Fibroblast of lung (primary cell): ENCODE results near the gene TCHP. TPM values are rescaled to one million over a fixed set of nuclear protein-coding genes. Genes with fewer than 3 reads are reported as not detected.

ENCODE experiments used
- DNase-seq, 2 donors: peaks; one replicate each; pipeline versions ENCODE4 v3.0.0 to v3.0.0-alpha.2; 2010; ENCODE audit warnings: low read depth in 2 of 2
- H2AFZ ChIP-seq: 2 replicates; pipeline ENCODE4 v1.5.1; 2012; ENCODE audit warnings: low read length, control low read depth, inconsistent platforms
- H3K27ac ChIP-seq: 2 replicates; pipeline ENCODE4 v1.5.1; 2011; ENCODE audit warnings: low read length, control low read depth; ENCODE audit not compliant: insufficient read depth
- H3K27me3 ChIP-seq: 2 replicates; pipeline ENCODE4 v1.5.1; 2011; ENCODE audit warnings: mild to moderate bottlenecking, low read length; ENCODE audit not compliant: control insufficient read depth, insufficient read depth
- H3K36me3 ChIP-seq: 2 replicates; pipeline ENCODE4 v1.5.1; 2011; ENCODE audit warnings: low read length; ENCODE audit not compliant: control insufficient read depth, insufficient read depth
- H3K4me1 ChIP-seq: 2 replicates; pipeline ENCODE4 v1.5.1; 2011; ENCODE audit warnings: low read length; ENCODE audit not compliant: control insufficient read depth, insufficient read depth; ENCODE audit errors: extremely low read depth
- H3K4me2 ChIP-seq: 2 replicates; pipeline ENCODE4 v1.5.1; 2011; ENCODE audit warnings: low read length, control low read depth; ENCODE audit not compliant: insufficient read depth; ENCODE audit errors: extremely low read depth
- H3K4me3 ChIP-seq, 4 experiments: fragments of 200-600 bp in 1 of 4; sonication (generic) in 1 of 4; replicated peaks in 1 of 4; 2 replicates each; pipeline ENCODE4 v1.5.1; 2011 to 2016; ENCODE audit warnings: low read length in 4 of 4, low read depth in 3 of 4, mild to moderate bottlenecking in 3 of 4, control low read depth in 2 of 4, inconsistent platforms in 1 of 4, mixed read lengths in 1 of 4; ENCODE audit not compliant: insufficient read depth in 1 of 4; ENCODE audit errors: control extremely low read depth in 1 of 4
- H3K79me2 ChIP-seq: 2 replicates; pipeline ENCODE4 v1.5.1; 2012; ENCODE audit warnings: mild to moderate bottlenecking, low read length, inconsistent platforms; ENCODE audit not compliant: control insufficient read depth, insufficient read depth
- H3K9ac ChIP-seq: 2 replicates; pipeline ENCODE4 v1.5.1; 2011; ENCODE audit warnings: mild to moderate bottlenecking, low read length, control low read depth; ENCODE audit not compliant: insufficient read depth
- H3K9me3 ChIP-seq: 2 replicates; pipeline ENCODE4 v1.5.1; 2012; ENCODE audit warnings: low read depth, low read length; ENCODE audit not compliant: control insufficient read depth, insufficient read depth
- H4K20me1 ChIP-seq: 2 replicates; pipeline ENCODE4 v1.5.1; 2011; ENCODE audit warnings: low read length; ENCODE audit not compliant: control insufficient read depth, insufficient read depth; ENCODE audit errors: extremely low read depth
- EZH2 ChIP-seq: IDR thresholded peaks from 2 replicates; pipeline ENCODE4 v1.5.1; 2012; ENCODE audit warnings: low read length, control low read depth, mild to moderate bottlenecking; ENCODE audit errors: missing control alignments
- polyA plus RNA-seq, 2 donors: library from polyadenylated mRNA; depleted of rRNA in 1 of 2; stranded (reverse) in 1 of 2; unstranded in 1 of 2; fragments of >200 nt; gene quantifications; 2 replicates each; pipeline ENCODE4 v1.2.1, GENCODE V29; 2011 to 2012; ENCODE audit warnings: missing spikeins in 1 of 2
- total RNA-seq: library from RNA; depleted of rRNA; stranded (reverse); fragments of >200 nt; gene quantifications from 2 replicates; pipeline ENCODE4 v1.2.1, GENCODE V29; 2014
- TF ChIP-seq, protein P1 (sequence below), 2 donors: IDR thresholded peaks in 1 of 2; conservative IDR thresholded peaks in 1 of 2; 1 replicate in 1 of 2; 2 replicates in 1 of 2; pipeline ENCODE4 v1.5.1; 2011 to 2012; ENCODE audit warnings: low read length in 2 of 2, control low read depth in 1 of 2, inconsistent platforms in 1 of 2, low read depth in 1 of 2, mild to moderate bottlenecking in 1 of 2

Gene TCHP
- total and polyA plus RNA-seq, 2 donors (not counting 1 experiment from before 2014, with no cell fraction given), result 9.4 to 10.3 TPM

DNA sequence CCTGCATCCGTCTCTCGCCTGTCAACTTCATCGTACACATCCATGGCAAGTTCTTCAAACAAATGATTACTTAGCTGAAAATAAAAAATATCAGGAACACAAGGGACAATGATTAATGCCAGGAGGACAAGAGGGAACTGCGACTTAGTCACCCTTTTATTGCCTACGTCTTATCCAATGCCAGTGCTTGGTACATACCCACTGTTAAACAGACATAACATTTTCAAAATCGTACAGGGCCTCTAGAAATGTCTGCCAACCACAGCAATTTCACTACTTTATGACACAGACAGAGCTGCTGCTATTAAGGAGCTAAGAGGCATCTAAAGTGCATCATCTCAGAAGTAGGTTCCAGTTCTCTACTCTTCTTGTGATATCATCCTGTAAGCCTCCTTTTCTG lies 61.5 kb downstream of the TCHP start:
- Histone ChIP-seq H3K79me2 (no peaks in the 10 kb centered on the region), H3K4me2 (no peak overlapping the region), H3K4me3 (no peak overlapping the region), H3K36me3 (peaks cover 8% of the 10 kb centered on the region), H3K27me3 (no peaks in the 10 kb centered on the region), H2AFZ (no peak overlapping the region), H4K20me1 (no peaks in the 10 kb centered on the region), H3K9me3 (no peaks in the 10 kb centered on the region), H3K9ac (no peak overlapping the region), H3K4me1 (peaks cover 2% of the 10 kb centered on the region), H3K27ac (peak overlapping the region; percentile 36)
- DNase-seq, result peak in 1 of 2 donors; percentile 55
- no peak for TF ChIP-seq EZH2
- TF ChIP-seq, protein P1, sequence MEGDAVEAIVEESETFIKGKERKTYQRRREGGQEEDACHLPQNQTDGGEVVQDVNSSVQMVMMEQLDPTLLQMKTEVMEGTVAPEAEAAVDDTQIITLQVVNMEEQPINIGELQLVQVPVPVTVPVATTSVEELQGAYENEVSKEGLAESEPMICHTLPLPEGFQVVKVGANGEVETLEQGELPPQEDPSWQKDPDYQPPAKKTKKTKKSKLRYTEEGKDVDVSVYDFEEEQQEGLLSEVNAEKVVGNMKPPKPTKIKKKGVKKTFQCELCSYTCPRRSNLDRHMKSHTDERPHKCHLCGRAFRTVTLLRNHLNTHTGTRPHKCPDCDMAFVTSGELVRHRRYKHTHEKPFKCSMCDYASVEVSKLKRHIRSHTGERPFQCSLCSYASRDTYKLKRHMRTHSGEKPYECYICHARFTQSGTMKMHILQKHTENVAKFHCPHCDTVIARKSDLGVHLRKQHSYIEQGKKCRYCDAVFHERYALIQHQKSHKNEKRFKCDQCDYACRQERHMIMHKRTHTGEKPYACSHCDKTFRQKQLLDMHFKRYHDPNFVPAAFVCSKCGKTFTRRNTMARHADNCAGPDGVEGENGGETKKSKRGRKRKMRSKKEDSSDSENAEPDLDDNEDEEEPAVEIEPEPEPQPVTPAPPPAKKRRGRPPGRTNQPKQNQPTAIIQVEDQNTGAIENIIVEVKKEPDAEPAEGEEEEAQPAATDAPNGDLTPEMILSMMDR (conservative IDR thresholded peaks at IDR 0.05 in 1 of 2, IDR thresholded peaks at IDR 0.05 in 1 of 2; ENCODE audit: low read depth in 1 of 2, low read length in 2 of 2), result no peak

GRCh38 chr12:109962398-109962797 lies 62.3 kb downstream of the TCHP start:
- no peaks in the 10 kb centered on the region for H3K27me3 ChIP-seq
- no peak overlapping the region for H3K4me3 ChIP-seq
- H3K79me2 ChIP-seq, result no peaks in the 10 kb centered on the region
- peaks cover 5% of the 10 kb centered on the region for H3K36me3 ChIP-seq
- no peak overlapping the region for H2AFZ ChIP-seq
- H3K27ac ChIP-seq, result no peak overlapping the region
- TF ChIP-seq, protein P1 (conservative IDR thresholded peaks at IDR 0.05 in 1 of 2, IDR thresholded peaks at IDR 0.05 in 1 of 2; ENCODE audit: low read depth in 1 of 2, low read length in 2 of 2), result no peak
- TF ChIP-seq EZH2, result no peak
- DNase-seq, result no peak
- H3K4me2 ChIP-seq, result no peak overlapping the region
- no peaks in the 10 kb centered on the region for H4K20me1 ChIP-seq
- no peaks in the 10 kb centered on the region for H3K9me3 ChIP-seq
- no peak overlapping the region for H3K9ac ChIP-seq
- H3K4me1 ChIP-seq, result peaks cover 2% of the 10 kb centered on the region

DNA sequence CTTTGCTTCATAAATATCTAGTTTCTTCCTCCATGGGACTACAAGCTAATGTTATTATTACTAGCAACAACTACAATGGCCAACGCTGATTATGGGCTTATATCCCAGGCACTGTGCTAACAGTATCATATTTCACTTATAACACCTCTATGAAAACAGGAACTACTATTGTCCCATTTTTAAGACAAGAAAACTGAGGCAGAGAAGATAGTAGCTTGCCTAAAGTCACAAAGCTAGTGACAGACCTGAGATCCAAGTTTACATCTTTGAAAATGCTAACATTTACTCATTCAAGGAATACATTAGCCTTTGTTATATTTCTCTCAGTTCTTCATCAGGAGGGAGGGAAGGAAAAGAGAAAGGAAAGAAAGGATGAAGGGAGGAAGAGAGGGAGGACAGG lies 63.3 kb downstream of the TCHP start:
- Histone ChIP-seq H3K9me3 (no peaks in the 10 kb centered on the region), H3K4me3 (no peak overlapping the region), H4K20me1 (no peaks in the 10 kb centered on the region), H3K9ac (no peak overlapping the region), H3K27ac (no peak overlapping the region), H3K27me3 (no peaks in the 10 kb centered on the region), H2AFZ (no peak overlapping the region), H3K4me1 (peaks cover 2% of the 10 kb centered on the region), H3K4me2 (no peak overlapping the region), H3K79me2 (no peaks in the 10 kb centered on the region), H3K36me3 (peaks cover 9% of the 10 kb centered on the region)
- DNase-seq, result no peak
- TF ChIP-seq, protein P1 (conservative IDR thresholded peaks at IDR 0.05 in 1 of 2, IDR thresholded peaks at IDR 0.05 in 1 of 2; ENCODE audit: low read depth in 1 of 2, low read length in 2 of 2), result no peak
- TF ChIP-seq EZH2, result no peak
